Activated T-cell treated with anti-CD3 and anti-CD28 coated beads, Interleukin-2, amount 50 U/mL, for 4 hours (primary cell): ENCODE results near the gene STAT2. TPM values are rescaled to one million over a fixed set of nuclear protein-coding genes. Genes with fewer than 3 reads are reported as not detected.
"Not testable (repeated sequence)": the region's sequence is repeated elsewhere in the genome, so short reads cannot be mapped to it uniquely, and the experiment has no call there.

Source experiments
- ATAC-seq, 2 donors: fragments of 200-7000 bp; cut with Tn5 transposase; one replicate each; pipeline ENCODE4 v1.10.0; 2021
- DNase-seq: peaks from one replicate; pipeline ENCODE4 v3.0.0-alpha.2; 2020
- H3K27me3 Mint-ChIP-seq: one replicate; pipeline ENCODE4 v1.8.0; 2021; ENCODE audit warnings: low read depth, mixed read lengths
- H3K36me3 Mint-ChIP-seq: one replicate; pipeline ENCODE4 v1.8.0; 2022; ENCODE audit warnings: mixed read lengths; ENCODE audit not compliant: insufficient read depth
- H3K4me1 Mint-ChIP-seq: one replicate; pipeline ENCODE4 v1.8.0; 2021; ENCODE audit warnings: low read depth, mixed read lengths
- H3K4me3 Mint-ChIP-seq: one replicate; pipeline ENCODE4 v1.8.0; 2021; ENCODE audit warnings: mild to moderate bottlenecking, moderate library complexity, mixed read lengths
- H3K9me3 Mint-ChIP-seq: one replicate; pipeline ENCODE4 v1.8.0; 2021; ENCODE audit warnings: mixed read lengths
- total RNA-seq, 3 donors: library from RNA; stranded (reverse); gene quantifications; one replicate each; pipeline ENCODE4 v1.2.1, GENCODE V29; 2021

Gene STAT2
- total RNA-seq, 3 donors from 2014 or later = 35.8 to 55.5 (median 50.4) TPM

- peaks cover 2% of the 10 kb centered on the region for H3K36me3 Mint-ChIP-seq
- H3K27me3 Mint-ChIP-seq = no peaks in the 10 kb centered on the region
- no peak for DNase-seq
- no peaks in the 10 kb centered on the region for H3K4me1 Mint-ChIP-seq
- H3K4me3 Mint-ChIP-seq = no peak overlapping the region
- peaks cover 6% of the 10 kb centered on the region for H3K9me3 Mint-ChIP-seq
- ATAC-seq = peak in 1 of 2 donors; percentile 71
These were observed 17.5 kb upstream of the STAT2 start for GRCh38 chr12:56377310-56377988.

DNA sequence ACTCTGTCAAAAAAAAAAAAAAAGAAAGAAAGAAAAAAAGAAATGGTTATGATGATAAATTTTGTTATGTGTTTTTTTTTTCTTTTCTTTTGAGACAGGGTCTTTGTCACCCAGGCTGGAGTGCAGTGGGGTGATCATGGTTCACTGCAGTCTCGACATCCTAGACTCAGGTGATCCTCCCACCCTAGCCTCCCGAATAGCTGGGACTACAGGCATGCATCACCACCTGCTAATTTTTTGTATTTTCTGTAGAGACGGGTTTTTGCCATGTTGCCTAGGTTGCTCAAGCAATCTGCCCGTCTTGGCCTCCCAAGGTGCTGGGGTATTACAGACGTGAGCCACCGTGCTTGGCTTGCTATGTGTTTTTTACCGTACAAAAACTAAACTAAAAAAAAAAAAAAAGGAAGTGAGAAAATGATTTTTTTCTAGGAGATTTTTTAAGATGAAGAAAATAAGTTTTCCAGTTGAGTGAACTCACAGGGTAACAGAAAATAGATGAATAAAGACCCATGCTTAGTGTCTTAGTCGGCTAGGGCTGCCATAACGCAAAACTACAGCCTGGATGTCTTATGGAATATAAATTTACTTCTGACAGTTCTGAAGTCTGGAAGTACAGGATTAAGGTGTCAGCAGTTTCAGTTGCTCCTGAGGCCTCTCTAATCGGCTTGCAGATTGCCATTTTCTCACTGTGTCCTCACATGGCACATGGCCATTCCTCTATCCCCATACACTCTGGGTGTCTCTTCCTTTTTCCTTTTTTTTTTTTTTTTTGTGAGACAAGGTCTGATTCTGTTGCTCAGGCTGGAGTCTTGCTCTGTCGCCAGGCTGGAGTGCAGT is 15.9 kb upstream of the STAT2 start:
- no peaks in the 10 kb centered on the region for H3K27me3 Mint-ChIP-seq
- H3K36me3 Mint-ChIP-seq = peaks cover 2% of the 10 kb centered on the region
- H3K4me3 Mint-ChIP-seq = no peak overlapping the region
- ATAC-seq (no peak), DNase-seq (no peak)
- H3K4me1 Mint-ChIP-seq = no peaks in the 10 kb centered on the region
- peaks cover 6% of the 10 kb centered on the region for H3K9me3 Mint-ChIP-seq

- H3K4me1 Mint-ChIP-seq = no peaks in the 10 kb centered on the region
- no peak for ATAC-seq
- H3K27me3 Mint-ChIP-seq = no peaks in the 10 kb centered on the region
- H3K9me3 Mint-ChIP-seq = peaks cover 6% of the 10 kb centered on the region
- DNase-seq = no peak
- H3K4me3 Mint-ChIP-seq = no peak overlapping the region
- peaks cover 2% of the 10 kb centered on the region for H3K36me3 Mint-ChIP-seq
These were observed 15.1 kb upstream of the STAT2 start for GRCh38 chr12:56374726-56375597.

GRCh38 chr12:56373515-56373914 is 13.6 kb upstream of the STAT2 start:
- H3K4me1 Mint-ChIP-seq = no peaks in the 10 kb centered on the region
- no peak for DNase-seq
- H3K27me3 Mint-ChIP-seq = no peaks in the 10 kb centered on the region
- ATAC-seq = no peak
- H3K36me3 Mint-ChIP-seq = peaks cover 2% of the 10 kb centered on the region
- no peak overlapping the region for H3K4me3 Mint-ChIP-seq
- peaks cover 6% of the 10 kb centered on the region for H3K9me3 Mint-ChIP-seq

DNA sequence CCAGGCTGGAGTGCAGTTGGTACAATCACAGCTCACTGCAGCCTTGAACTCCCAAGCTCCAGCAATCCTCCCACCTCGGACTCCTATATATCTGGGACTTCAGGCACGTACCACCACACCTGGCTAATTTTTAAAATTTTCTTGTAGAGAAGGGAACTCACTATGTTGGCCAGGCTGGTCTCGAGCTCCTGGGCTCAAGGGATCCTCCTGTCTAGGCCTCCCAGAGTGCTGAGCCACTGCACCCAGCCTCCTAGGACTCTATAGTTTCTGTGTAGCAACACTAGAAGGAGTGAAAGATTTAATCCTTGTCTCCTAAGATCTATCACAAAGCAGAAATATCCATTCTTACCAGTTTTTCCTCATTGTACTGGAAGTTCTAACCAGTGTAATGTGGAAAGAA is 7.0 kb upstream of the STAT2 start:
- no peak for ATAC-seq
- H3K4me3 Mint-ChIP-seq = no peak overlapping the region
- no peaks in the 10 kb centered on the region for H3K4me1 Mint-ChIP-seq
- no peaks in the 10 kb centered on the region for H3K9me3 Mint-ChIP-seq
- no peaks in the 10 kb centered on the region for H3K27me3 Mint-ChIP-seq
- no peak for DNase-seq
- no peaks in the 10 kb centered on the region for H3K36me3 Mint-ChIP-seq

DNA sequence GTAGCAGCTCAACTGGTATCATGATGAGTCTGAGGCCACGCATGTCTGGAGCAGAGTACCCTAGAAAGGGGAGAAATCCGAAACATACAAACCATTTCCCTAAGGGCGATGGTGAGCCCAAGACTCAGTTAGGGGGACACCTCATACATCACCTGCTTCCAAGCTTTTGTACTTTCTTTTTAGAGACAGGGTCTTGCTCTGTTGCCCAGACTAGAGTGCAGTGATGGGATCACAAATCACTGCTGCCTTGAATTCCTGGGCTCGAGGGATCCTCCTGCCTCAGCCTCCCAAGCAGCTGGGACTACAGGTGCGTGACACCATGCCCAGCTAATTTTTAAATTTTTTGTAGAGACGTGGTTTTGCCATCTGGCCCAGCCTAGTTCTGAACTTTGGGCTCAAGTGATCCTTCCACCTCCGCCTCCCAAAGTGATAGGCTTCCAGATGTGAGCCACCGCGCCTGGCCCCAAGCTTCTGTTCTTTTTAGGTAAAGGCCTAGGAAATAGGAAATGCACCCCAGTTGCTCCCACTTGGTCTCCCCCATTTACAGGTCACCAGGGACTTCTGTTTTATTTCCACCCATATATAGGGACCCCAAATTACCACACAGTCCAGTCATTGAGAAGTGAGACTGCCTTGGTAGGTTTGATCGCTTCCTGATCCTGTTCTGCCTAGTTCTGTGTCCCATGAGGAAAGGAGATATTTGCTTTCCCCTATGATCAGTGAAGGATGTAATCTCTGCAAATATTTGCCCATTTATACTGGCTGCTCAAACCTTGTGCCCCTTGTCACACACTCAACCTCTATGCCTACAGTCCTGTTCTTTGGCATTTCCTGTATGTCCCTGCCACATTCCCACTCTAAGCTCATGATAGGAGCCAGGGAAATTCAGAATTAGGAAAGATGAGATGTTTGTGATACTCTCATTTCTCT is 2.5 kb upstream of the STAT2 start, which contains the start of gene APOF:
APOF (minus strand) TSS at position 728 of the 930 bp plus-strand sequence; CDS start at position 616, 112 bp downstream.
- H3K4me3 Mint-ChIP-seq = peak within 1 kb of the TSS; percentile 87
- ATAC-seq (no peak), DNase-seq (no peak)
- no peaks in the 10 kb centered on the region for H3K36me3 Mint-ChIP-seq
- no peaks in the 10 kb centered on the region for H3K9me3 Mint-ChIP-seq
- H3K4me1 Mint-ChIP-seq = peaks cover 26% of the 10 kb centered on the region
- H3K27me3 Mint-ChIP-seq = no peaks in the 10 kb centered on the region

DNA sequence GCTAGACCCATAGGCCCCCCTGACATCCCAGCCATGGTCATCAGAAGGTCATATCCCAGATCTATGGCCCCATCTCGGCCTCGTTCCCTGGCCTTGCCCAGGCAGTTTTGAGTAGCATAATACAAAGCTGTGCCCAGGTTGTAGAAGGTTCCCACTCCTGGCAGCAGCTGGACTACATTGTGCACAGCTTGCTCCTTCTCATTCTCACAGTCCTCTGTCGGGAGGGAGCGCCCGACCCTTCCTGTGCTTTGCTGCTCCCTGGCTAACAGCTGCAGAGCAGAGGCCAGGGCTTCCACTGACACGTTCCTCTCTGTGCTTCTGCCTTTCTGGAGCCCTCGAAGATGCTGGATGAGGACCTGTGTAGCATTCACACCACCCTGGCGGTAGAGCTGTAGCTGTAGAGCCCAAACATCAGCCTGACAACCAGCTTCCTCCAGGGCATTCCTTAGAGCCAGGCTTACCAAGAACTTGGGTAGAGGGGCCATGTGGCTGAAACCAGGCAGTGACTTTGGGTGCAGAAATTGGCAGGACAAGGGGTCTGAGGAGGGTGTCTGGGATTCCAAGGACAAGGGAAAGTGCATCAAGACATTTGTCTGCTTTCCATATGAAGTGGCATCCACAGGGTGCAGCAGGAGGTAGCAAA is 1.7 kb upstream of the STAT2 start:
- no peaks in the 10 kb centered on the region for H3K36me3 Mint-ChIP-seq
- peak overlapping the region; percentile 87 for H3K4me3 Mint-ChIP-seq
- no peaks in the 10 kb centered on the region for H3K9me3 Mint-ChIP-seq
- no peaks in the 10 kb centered on the region for H3K27me3 Mint-ChIP-seq
- ATAC-seq (no peak), DNase-seq (no peak)
- H3K4me1 Mint-ChIP-seq = peaks cover 26% of the 10 kb centered on the region

DNA sequence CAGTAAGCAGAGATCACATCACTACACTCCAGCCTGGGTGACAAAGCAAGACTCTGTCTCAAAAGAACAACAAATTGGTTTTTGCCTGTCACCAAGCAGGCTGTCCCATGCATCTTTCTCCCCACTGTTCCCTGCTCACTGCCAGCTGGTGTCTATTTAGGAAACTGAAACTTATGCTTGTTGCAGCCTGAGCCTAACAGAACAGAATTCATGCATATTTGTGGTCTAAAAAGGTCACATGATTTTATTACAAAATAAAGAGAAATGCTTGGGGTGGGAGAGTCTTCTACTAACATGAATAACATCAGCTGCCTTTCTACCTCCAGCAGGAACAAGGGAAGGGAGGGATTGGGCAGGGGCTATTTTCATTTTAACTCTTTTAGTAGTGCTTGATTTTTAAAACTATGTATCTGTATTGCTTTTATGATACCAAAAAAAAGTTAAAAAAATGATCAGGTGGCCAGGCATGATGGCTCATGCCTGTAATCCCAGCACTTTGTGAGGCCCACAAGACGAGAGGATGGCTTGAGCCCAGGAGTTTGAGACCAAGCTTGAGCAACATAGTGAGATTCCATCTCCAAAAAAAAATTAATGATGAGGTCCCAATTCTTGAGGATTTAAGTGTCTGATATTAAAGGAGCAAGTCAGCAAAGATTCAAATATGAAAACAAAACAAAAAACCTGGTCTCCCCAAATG is 923 bp downstream of the STAT2 start:
- H3K36me3 Mint-ChIP-seq = peaks cover 14% of the 10 kb centered on the region
- ATAC-seq (no peak), DNase-seq (no peak)
- no peaks in the 10 kb centered on the region for H3K9me3 Mint-ChIP-seq
- H3K4me3 Mint-ChIP-seq = peak overlapping the region; percentile 87
- no peaks in the 10 kb centered on the region for H3K27me3 Mint-ChIP-seq
- peaks cover 26% of the 10 kb centered on the region for H3K4me1 Mint-ChIP-seq

- no peaks in the 10 kb centered on the region for H3K4me1 Mint-ChIP-seq
- no peak for DNase-seq
- no peak overlapping the region for H3K4me3 Mint-ChIP-seq
- no peaks in the 10 kb centered on the region for H3K27me3 Mint-ChIP-seq
- peaks cover 38% of the 10 kb centered on the region for H3K36me3 Mint-ChIP-seq
- ATAC-seq = no peak
- no peaks in the 10 kb centered on the region for H3K9me3 Mint-ChIP-seq
These were observed 8.6 kb downstream of the STAT2 start for GRCh38 chr12:56351325-56351724.

GRCh38 chr12:56350662-56351061 is 9.2 kb downstream of the STAT2 start:
- ATAC-seq (no peak), DNase-seq (no peak)
- no peaks in the 10 kb centered on the region for H3K27me3 Mint-ChIP-seq
- no peaks in the 10 kb centered on the region for H3K9me3 Mint-ChIP-seq
- no peaks in the 10 kb centered on the region for H3K4me1 Mint-ChIP-seq
- peaks cover 39% of the 10 kb centered on the region for H3K36me3 Mint-ChIP-seq
- H3K4me3 Mint-ChIP-seq = no peak overlapping the region

DNA sequence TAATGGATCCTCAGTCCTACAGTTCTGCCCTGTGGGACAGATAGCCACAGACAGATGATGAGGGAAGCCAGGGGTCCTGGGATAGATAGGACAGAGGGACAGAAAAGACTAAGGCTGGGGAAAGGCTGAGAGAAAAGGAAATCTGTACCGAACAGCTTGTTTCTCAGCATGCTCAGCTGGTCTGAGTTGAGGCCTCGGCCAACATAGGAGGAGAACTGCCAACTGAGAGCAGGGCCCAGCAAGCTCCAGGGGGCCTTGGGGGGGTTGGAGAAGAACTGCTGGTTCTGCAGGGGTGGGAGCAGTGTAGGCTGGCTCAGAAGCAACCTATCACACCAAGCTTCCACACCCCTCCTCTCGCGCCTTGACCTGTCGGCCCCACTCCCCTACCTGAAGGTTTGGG is 11.1 kb downstream of the STAT2 start:
- Mint-ChIP-seq H3K27me3 (no peaks in the 10 kb centered on the region), H3K9me3 (no peaks in the 10 kb centered on the region), H3K4me3 (no peak overlapping the region), H3K4me1 (no peaks in the 10 kb centered on the region), H3K36me3 (peaks cover 31% of the 10 kb centered on the region)
- DNase-seq (no peak), ATAC-seq (no peak)

GRCh38 chr12:56347255-56347654 is 12.7 kb downstream of the STAT2 start:
- H3K4me1 Mint-ChIP-seq, DNase-seq, H3K27me3 Mint-ChIP-seq, H3K4me3 Mint-ChIP-seq, H3K9me3 Mint-ChIP-seq, ATAC-seq: not testable (repeated sequence)
- peaks cover 39% of the 10 kb centered on the region for H3K36me3 Mint-ChIP-seq

DNA sequence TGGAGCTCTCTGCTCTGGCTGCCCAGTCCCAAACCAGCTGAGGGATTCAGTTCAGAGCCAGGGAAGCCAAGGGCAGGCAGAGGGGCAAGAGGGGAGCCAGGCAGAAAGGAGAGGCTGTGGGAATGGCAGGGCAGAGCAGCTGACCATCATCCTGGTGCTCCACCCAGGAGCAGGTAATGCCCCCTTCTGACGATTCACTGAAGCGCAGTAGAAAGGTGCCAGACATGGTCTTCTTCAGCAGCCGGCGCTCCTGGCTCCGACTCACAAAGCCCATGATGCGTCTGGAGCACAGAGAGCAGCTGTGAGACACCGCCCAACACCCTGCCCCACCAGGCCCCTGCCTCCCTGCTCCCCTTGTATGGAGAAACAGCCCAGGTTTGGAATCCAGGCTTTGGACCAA is 13.2 kb downstream of the STAT2 start:
- ATAC-seq (peak in 1 of 2 donors; percentile 10), DNase-seq (no peak)
- H3K27me3 Mint-ChIP-seq = no peaks in the 10 kb centered on the region
- no peak overlapping the region for H3K4me3 Mint-ChIP-seq
- no peaks in the 10 kb centered on the region for H3K4me1 Mint-ChIP-seq
- H3K36me3 Mint-ChIP-seq = peaks cover 39% of the 10 kb centered on the region
- H3K9me3 Mint-ChIP-seq = no peaks in the 10 kb centered on the region
